GM18505 (cell line): Measurements from ENCODE around the gene PLCB2.

ENCODE experiments used
- ATAC-seq: cut with Tn5 transposase; IDR thresholded peaks from one replicate; pipeline ENCODE4 v1.9.1; 2021; ENCODE audit not compliant: unreplicated experiment
- POLR2A ChIP-seq: IDR thresholded peaks from 4 replicates; pipeline ENCODE4 v1.6.1; 2011; ENCODE audit warnings: borderline replicate concordance; ENCODE audit not compliant: insufficient read depth, insufficient read length; ENCODE audit errors: extremely low read depth

The PLCB2 gene

GRCh38 chr15:40276927-40277326 is 30.8 kb downstream of the PLCB2 start:
- TF ChIP-seq POLR2A = no peak
- ATAC-seq = no peak

GRCh38 chr15:40275954-40276353 is 31.8 kb downstream of the PLCB2 start:
- ATAC-seq = no peak
- no peak for TF ChIP-seq POLR2A

- TF ChIP-seq POLR2A = no peak
- no peak for ATAC-seq
Measured at GRCh38 chr15:40275523-40275922, 32.2 kb downstream of the PLCB2 start.

- TF ChIP-seq POLR2A = no peak
- no peak for ATAC-seq
Measured at GRCh38 chr15:40274350-40275274, 33.1 kb downstream of the PLCB2 start.

- ATAC-seq = no peak
- no peak for TF ChIP-seq POLR2A
Measured at GRCh38 chr15:40273428-40273827, 34.3 kb downstream of the PLCB2 start.

- ATAC-seq = no peak
- no peak for TF ChIP-seq POLR2A
Measured at GRCh38 chr15:40272485-40273056, 35.2 kb downstream of the PLCB2 start.

- TF ChIP-seq POLR2A = no peak
- no peak for ATAC-seq
Measured at GRCh38 chr15:40271685-40272484, 35.9 kb downstream of the PLCB2 start.

GRCh38 chr15:40270246-40270995 is 37.3 kb downstream of the PLCB2 start:
- ATAC-seq = no peak
- no peak for TF ChIP-seq POLR2A

GRCh38 chr15:40269604-40270003 is 38.1 kb downstream of the PLCB2 start:
- no peak for ATAC-seq
- TF ChIP-seq POLR2A = no peak

- no peak for TF ChIP-seq POLR2A
- ATAC-seq = no peak
Measured at GRCh38 chr15:40267670-40268069, 40.1 kb downstream of the PLCB2 start.

GRCh38 chr15:40266828-40267304 is 40.9 kb downstream of the PLCB2 start:
- no peak for ATAC-seq
- no peak for TF ChIP-seq POLR2A

GRCh38 chr15:40265875-40266274 is 41.9 kb downstream of the PLCB2 start:
- ATAC-seq = no peak
- no peak for TF ChIP-seq POLR2A

GRCh38 chr15:40265355-40265754 is 42.4 kb downstream of the PLCB2 start:
- TF ChIP-seq POLR2A = no peak
- no peak for ATAC-seq
